ENCODE measurements around the gene FAM184A. TPM values are rescaled to one million over a fixed set of nuclear protein-coding genes. Genes with fewer than 3 reads are reported as not detected.

Gene FAM184A
- total and polyA plus RNA-seq, 2 of the 8 experiments (the other 6 are each of a cell fraction or from before 2014, with no cell fraction given) = 6.3 to 11.3 TPM

DNA sequence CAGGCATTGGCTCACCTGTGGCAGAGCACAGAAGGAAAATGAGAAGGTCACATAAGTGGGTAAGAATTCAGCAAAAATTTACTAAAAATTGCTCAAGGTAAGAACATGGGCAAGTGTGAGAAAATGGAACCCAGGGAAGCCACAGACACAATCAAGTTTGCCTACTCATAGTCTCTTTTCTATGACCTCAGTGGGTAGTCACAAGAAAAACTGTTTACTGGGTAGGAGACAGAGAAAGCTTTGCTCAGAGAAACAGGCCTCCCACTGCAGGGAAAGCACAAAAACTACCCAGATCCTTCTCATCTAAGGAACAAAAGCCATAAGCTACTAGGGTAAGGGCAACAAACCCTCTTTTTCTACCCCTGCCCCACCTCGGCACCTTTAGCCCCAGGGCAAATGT, 35.2 kb downstream of the FAM184A start:
- H3K79me2 ChIP-seq (ENCODE audit: control insufficient read depth in 1 of 2, insufficient read depth in 2 of 2, low read length in 2 of 2) = 0 out of 4 replicates have a peak, but pooled peaks cover 0 to 4% of the 10 kb centered on the region in 2 experiments
- POLR2A ChIA-PET (ENCODE audit: partially characterized antibody) = interaction anchor here (1.9 kb wide), 1 partner anchor 30 kb away, joined by 4 read pairs; no protein-coding TSS in a partner anchor
- no peaks in the 10 kb centered on the region for H3K23me2 ChIP-seq (ENCODE audit: low read depth, low read length)
- H3K9me3 ChIP-seq (ENCODE audit: insufficient read depth in 2 of 2, low read depth in 1 of 2, low read length in 1 of 2) = no peaks in the 10 kb centered on the region
- DNase-seq (ENCODE audit: low read depth in 1 of 2, low spot score in 2 of 2) = no peak
- H4K20me1 ChIP-seq (replicated peaks in 1 of 2; ENCODE audit: control insufficient read depth in 1 of 2, insufficient read depth in 2 of 2, low read length in 2 of 2) = no peaks in the 10 kb centered on the region
- H3K9ac ChIP-seq (replicated peaks in 1 of 4; ENCODE audit: extremely low read depth in 1 of 4, low read depth in 3 of 4, low read length in 3 of 4) = no peak overlapping the region
- no peak overlapping the region for H4K91ac ChIP-seq (replicated peaks; ENCODE audit: insufficient read length, low read length)
- CTCF ChIA-PET (ENCODE audit: partially characterized antibody) = interaction anchor here (0.7 kb wide), 1 partner anchor 1166 kb away, joined by 3 read pairs; no protein-coding TSS in a partner anchor
- H2AK5ac ChIP-seq (ENCODE audit: low read depth, low read length) = no peak overlapping the region
- H2AFZ ChIP-seq (ENCODE audit: low read length) = no peak overlapping the region
- H3K79me1 ChIP-seq (ENCODE audit: low read depth, low read length) = no peaks in the 10 kb centered on the region
- H2BK120ac ChIP-seq (replicated peaks; ENCODE audit: low read depth, low read length) = no peak overlapping the region
- TF ChIP-seq BRCA1 (IDR thresholded peaks at IDR 0.05; ENCODE audit: low read depth, low read length) (no peak), PHF8 (conservative IDR thresholded peaks at IDR 0.05; ENCODE audit: low read depth, low read length) (no peak), EGR1 (IDR thresholded peaks at IDR 0.05; ENCODE audit: borderline replicate concordance, low read depth, low read length) (no peak), KDM5A (IDR thresholded peaks at IDR 0.05; ENCODE audit: low read length) (no peak)
- FAIRE-seq = no peak
- H3K27me3 ChIP-seq (replicated peaks in 1 of 4; ENCODE audit: control insufficient read depth in 3 of 4, extremely low read depth in 1 of 4, insufficient read depth in 3 of 4, low read length in 3 of 4) = no peaks in the 10 kb centered on the region
- peaks cover 0 to 4% (median 0%) of the 10 kb centered on the region in 4 experiments; a peak in 1 of 7 replicates for H3K4me1 ChIP-seq (replicated peaks in 1 of 4; ENCODE audit: control insufficient read depth in 3 of 4, insufficient read depth in 4 of 4, low read length in 3 of 4)
- H3K56ac ChIP-seq (replicated peaks; ENCODE audit: insufficient read length, low read depth, low read length) = no peak overlapping the region
- no peak overlapping the region for H3K23ac ChIP-seq (ENCODE audit: insufficient read length)
- H2BK15ac ChIP-seq (ENCODE audit: low read length) = no peak overlapping the region
- H2BK20ac ChIP-seq (ENCODE audit: low read length) = no peak overlapping the region
- H4K5ac ChIP-seq (ENCODE audit: insufficient read length, low read depth, low read length) = no peak overlapping the region
- H3K27ac ChIP-seq (ENCODE audit: low read depth, low read length) = no peak overlapping the region
- H3K36me3 ChIP-seq (ENCODE audit: control insufficient read depth in 2 of 4, insufficient read depth in 4 of 4, low read length in 3 of 4) = no peaks in the 10 kb centered on the region
- H3K4me3 ChIP-seq (ENCODE audit: extremely low read depth in 1 of 4, insufficient read depth in 2 of 4, low read depth in 3 of 4, low read length in 4 of 4) = no peak overlapping the region
- 87% methylated on average over 1 of the region's 1 CpG; no CpG with 5 or more reads in 1 of the 2 experiments for WGBS, 2 experiments (ENCODE audit: extremely low coverage in 1 of 2, insufficient coverage in 1 of 2, insufficient read length in 1 of 2, insufficient replicate concordance in 2 of 2, low coverage in 1 of 2, low lambda C conversion rate in 2 of 2, missing lambda C conversion rate in 1 of 2)
- no peak overlapping the region for H3K18ac ChIP-seq (ENCODE audit: extremely low read depth, low read length)
- no peak overlapping the region for H4K8ac ChIP-seq (ENCODE audit: extremely low read depth, insufficient read depth, low read length)
- H2BK5ac ChIP-seq (ENCODE audit: low read depth, low read length) = no peak overlapping the region
- no peak overlapping the region for H3K4ac ChIP-seq (replicated peaks; ENCODE audit: insufficient read length, low read depth, low read length)
- no peak overlapping the region for H3K4me2 ChIP-seq (ENCODE audit: insufficient read depth in 1 of 2, low read depth in 2 of 2, low read length in 2 of 2)
- no peak overlapping the region for H2BK12ac ChIP-seq (ENCODE audit: low read depth, low read length)
- no peak overlapping the region for H3K14ac ChIP-seq (ENCODE audit: insufficient read length)
